Stimulated activated naive CD8-positive, alpha-beta T cell treated with anti-CD3 and anti-CD28 coated beads, Interleukin-15, amount 100 ng/mL, for 72 hours (primary cell): ENCODE results near the gene SLC8B1.
A peak's percentile ranks its signal among the peaks of the same experiment; 100 is the strongest.

ENCODE experiments used
- ATAC-seq: fragments of 150-1000 bp; cut with Tn5 transposase; 2 replicates; pipeline ENCODE4 v1.10.0; 2021; ENCODE audit warnings: mild to moderate bottlenecking, moderate library complexity
- DNase-seq, 2 donors: peaks; one replicate each; pipeline ENCODE4 v3.0.0; 2021 to 2022
- H3K27ac Mint-ChIP-seq, 2 donors: one replicate each; pipeline ENCODE4 v1.8.0; 2022; ENCODE audit warnings: mild to moderate bottlenecking in 2 of 2, mixed read lengths in 2 of 2, moderate library complexity in 2 of 2
- H3K27me3 Mint-ChIP-seq: one replicate; pipeline ENCODE4 v1.8.0; 2022; ENCODE audit warnings: mixed read lengths
- H3K4me1 Mint-ChIP-seq: one replicate; pipeline ENCODE4 v1.8.0; 2022; ENCODE audit warnings: mild to moderate bottlenecking, mixed read lengths
- H3K4me3 Mint-ChIP-seq, 2 donors: one replicate each; pipeline ENCODE4 v1.8.0; 2022; ENCODE audit warnings: mild to moderate bottlenecking in 2 of 2, mixed read lengths in 2 of 2, moderate library complexity in 1 of 2
- H3K9me3 Mint-ChIP-seq, 2 donors: one replicate each; pipeline ENCODE4 v1.8.0; 2022; ENCODE audit warnings: mixed read lengths in 2 of 2

Gene SLC8B1

DNA sequence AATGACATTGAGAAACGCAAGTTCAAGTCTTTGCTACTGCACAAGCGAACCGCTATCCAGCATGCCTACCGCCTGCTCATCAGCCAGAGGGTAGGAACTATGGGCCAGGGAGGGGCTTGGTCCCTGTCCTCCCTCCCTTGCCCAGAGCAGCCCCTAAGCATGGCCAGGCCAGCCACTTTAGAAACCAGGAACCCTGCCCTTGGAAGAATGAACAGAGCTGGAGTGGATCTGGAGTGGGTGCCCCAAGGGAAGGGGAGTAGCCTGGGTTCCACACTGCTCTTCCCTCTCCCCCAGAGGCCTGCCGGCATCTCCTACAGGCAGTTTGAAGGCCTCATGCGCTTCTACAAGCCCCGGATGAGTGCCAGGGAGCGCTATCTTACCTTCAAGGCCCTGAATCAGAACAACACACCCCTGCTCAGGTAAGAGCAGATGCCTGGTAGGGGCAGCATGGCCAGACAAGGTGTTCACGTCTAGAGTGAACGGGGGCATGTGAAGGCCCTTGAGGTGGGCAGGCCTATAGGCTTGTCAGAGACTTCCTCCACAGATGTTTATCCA is 57.9 kb downstream of the SLC8B1 start:
- no peaks in the 10 kb centered on the region for H3K9me3 Mint-ChIP-seq
- no peaks in the 10 kb centered on the region for H3K27me3 Mint-ChIP-seq
- H3K4me3 Mint-ChIP-seq, result no peak overlapping the region
- peaks cover 9% of the 10 kb centered on the region for H3K4me1 Mint-ChIP-seq
- no peak for DNase-seq
- no peak for ATAC-seq
- no peak overlapping the region for H3K27ac Mint-ChIP-seq

GRCh38 chr12:113276306-113276705 is 58.6 kb downstream of the SLC8B1 start:
- no peak overlapping the region for H3K27ac Mint-ChIP-seq
- no peak for ATAC-seq

GRCh38 chr12:113274848-113275247 is 60.1 kb downstream of the SLC8B1 start:
- Mint-ChIP-seq H3K27ac (peak overlapping the region in 1 of 2 donors; percentile 74), H3K4me3 (no peak overlapping the region), H3K9me3 (no peaks in the 10 kb centered on the region), H3K27me3 (no peaks in the 10 kb centered on the region), H3K4me1 (peaks cover 17% of the 10 kb centered on the region)
- ATAC-seq (no peak), DNase-seq (no peak)

More at GRCh38 chr12:113276306-113276705, 58.6 kb downstream of the SLC8B1 start:
- Mint-ChIP-seq H3K4me3 (no peak overlapping the region), H3K9me3 (no peaks in the 10 kb centered on the region), H3K4me1 (peaks cover 16% of the 10 kb centered on the region), H3K27me3 (no peaks in the 10 kb centered on the region)
- no peak for DNase-seq

GRCh38 chr12:113273053-113273725 is 61.7 kb downstream of the SLC8B1 start:
- H3K27me3 Mint-ChIP-seq, result no peaks in the 10 kb centered on the region
- DNase-seq (no peak), ATAC-seq (no peak)
- H3K4me3 Mint-ChIP-seq, result no peak overlapping the region
- H3K4me1 Mint-ChIP-seq, result peaks cover 18% of the 10 kb centered on the region
- H3K9me3 Mint-ChIP-seq, result no peaks in the 10 kb centered on the region
- no peak overlapping the region for H3K27ac Mint-ChIP-seq

DNA sequence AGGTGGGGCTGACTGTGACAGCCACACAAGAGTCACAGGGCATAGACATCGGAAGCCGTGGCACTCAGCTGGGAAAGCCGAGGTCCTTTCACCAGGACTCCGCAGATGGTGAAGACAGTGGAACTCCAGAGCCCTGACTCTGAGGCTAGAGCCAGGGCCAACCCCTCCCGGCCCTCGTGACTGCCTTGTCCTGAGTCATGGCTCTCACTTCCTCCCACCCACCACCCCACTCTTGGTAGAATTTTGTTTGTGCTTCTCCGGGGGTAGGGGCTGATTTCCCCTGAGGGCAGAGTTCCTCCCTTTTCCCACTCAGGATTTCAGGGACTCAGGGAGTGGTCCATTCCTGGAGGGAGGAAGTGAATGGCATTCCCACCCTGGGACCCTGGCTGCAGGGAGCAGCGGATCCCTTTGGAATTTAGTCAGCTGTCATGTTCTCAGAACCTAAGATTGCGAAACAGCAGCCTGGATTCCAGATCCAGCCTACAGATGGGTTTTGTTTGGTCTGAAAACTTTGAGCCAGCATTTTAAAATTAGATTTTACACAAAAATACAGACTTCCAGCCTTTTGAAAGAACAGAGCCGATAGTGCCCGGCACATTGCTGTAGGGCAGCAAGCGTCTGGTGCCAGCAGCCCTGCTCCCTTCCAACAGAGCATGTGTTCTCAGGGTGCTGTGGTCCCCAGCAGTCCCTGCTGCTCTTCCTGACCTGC is 62.9 kb downstream of the SLC8B1 start:
- no peak for DNase-seq
- ATAC-seq, result peak; percentile 67
- no peak overlapping the region for H3K4me3 Mint-ChIP-seq
- no peak overlapping the region for H3K27ac Mint-ChIP-seq
- H3K9me3 Mint-ChIP-seq, result no peaks in the 10 kb centered on the region
- H3K27me3 Mint-ChIP-seq, result no peaks in the 10 kb centered on the region
- H3K4me1 Mint-ChIP-seq, result peaks cover 21% of the 10 kb centered on the region

DNA sequence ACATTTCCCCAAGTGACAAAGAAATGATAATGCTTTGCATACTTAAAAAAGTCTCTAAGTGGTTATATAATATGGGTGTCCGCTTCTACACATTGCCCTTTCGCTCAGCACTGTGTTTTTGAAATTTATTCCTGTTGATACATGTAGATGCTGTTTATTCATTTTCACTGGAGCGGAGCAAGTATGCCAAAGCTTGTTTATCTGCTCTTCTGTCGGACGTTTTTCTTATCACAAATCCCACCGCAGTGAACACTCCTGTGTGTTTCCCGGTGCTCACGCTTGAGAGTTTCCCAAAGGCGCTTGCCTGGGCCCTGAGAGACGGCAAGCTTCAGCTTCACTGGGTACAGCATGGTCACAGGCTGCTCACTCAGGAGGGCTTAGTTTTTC is 63.5 kb downstream of the SLC8B1 start:
- Mint-ChIP-seq H3K27ac (peak overlapping the region in 1 of 2 donors; percentile 27), H3K4me1 (peaks cover 21% of the 10 kb centered on the region), H3K4me3 (no peak overlapping the region), H3K9me3 (no peaks in the 10 kb centered on the region), H3K27me3 (no peaks in the 10 kb centered on the region)
- no peak for ATAC-seq
- DNase-seq, result no peak

GRCh38 chr12:113270709-113271009 is 64.2 kb downstream of the SLC8B1 start:
- Mint-ChIP-seq H3K9me3 (no peaks in the 10 kb centered on the region), H3K4me3 (no peak overlapping the region), H3K4me1 (peaks cover 25% of the 10 kb centered on the region), H3K27me3 (no peaks in the 10 kb centered on the region), H3K27ac (no peak overlapping the region)
- no peak for ATAC-seq
- DNase-seq, result no peak

GRCh38 chr12:113269257-113269943 is 65.5 kb downstream of the SLC8B1 start:
- ATAC-seq, result no peak
- H3K4me1 Mint-ChIP-seq, result peaks cover 25% of the 10 kb centered on the region
- no peak overlapping the region for H3K4me3 Mint-ChIP-seq
- DNase-seq, result no peak
- H3K27me3 Mint-ChIP-seq, result no peaks in the 10 kb centered on the region
- no peaks in the 10 kb centered on the region for H3K9me3 Mint-ChIP-seq
- H3K27ac Mint-ChIP-seq, result no peak overlapping the region

DNA sequence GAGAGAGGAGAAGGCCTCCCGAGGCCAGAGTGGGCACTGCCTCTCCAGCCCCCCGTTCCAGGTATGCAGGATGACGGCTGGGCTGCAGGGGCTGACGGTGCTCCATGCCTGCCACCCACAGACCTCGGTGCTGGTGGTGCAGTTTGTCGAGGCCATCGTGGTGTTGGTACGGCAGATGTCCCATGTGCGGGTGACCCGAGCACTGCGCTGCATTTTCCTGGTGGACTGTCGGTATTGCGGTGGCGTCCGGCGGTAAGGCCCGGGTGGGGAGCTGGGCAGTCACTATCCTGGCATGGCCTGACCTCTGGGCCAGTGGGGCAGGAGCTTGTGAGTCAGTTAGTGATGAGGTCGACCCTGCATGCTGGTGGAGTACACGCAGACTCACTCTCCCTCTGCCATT is 66.3 kb downstream of the SLC8B1 start:
- peak overlapping the region in 1 of 2 donors; percentile 73 for H3K27ac Mint-ChIP-seq
- no peaks in the 10 kb centered on the region for H3K27me3 Mint-ChIP-seq
- peaks cover 32% of the 10 kb centered on the region for H3K4me1 Mint-ChIP-seq
- ATAC-seq (no peak), DNase-seq (no peak)
- no peak overlapping the region for H3K4me3 Mint-ChIP-seq
- H3K9me3 Mint-ChIP-seq, result no peaks in the 10 kb centered on the region

GRCh38 chr12:113268136-113268535 is 66.8 kb downstream of the SLC8B1 start:
- Mint-ChIP-seq H3K27me3 (no peaks in the 10 kb centered on the region), H3K9me3 (no peaks in the 10 kb centered on the region), H3K27ac (peak overlapping the region in 1 of 2 donors; percentile 73), H3K4me3 (no peak overlapping the region), H3K4me1 (peaks cover 37% of the 10 kb centered on the region)
- ATAC-seq (no peak), DNase-seq (no peak)

DNA sequence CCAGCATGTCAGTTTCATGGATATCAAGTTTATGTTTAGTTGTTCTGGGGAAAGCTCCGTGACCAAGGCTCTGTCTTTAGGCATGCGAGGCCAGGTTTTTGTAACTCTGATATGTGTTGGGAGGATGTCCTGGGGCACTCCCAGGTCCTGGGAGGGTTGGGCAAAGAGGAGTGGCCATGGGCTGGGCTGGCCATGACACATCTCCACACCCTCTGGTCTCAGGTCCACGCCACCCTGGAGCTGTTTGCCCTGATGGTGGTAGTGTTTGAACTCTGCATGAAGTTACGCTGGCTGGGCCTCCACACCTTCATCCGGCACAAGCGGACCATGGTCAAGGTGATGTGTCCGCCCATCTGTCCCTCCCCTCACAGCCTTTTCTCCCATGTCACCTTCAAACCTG is 67.3 kb downstream of the SLC8B1 start:
- H3K9me3 Mint-ChIP-seq, result no peaks in the 10 kb centered on the region
- ATAC-seq (no peak), DNase-seq (no peak)
- no peaks in the 10 kb centered on the region for H3K27me3 Mint-ChIP-seq
- peaks cover 40% of the 10 kb centered on the region for H3K4me1 Mint-ChIP-seq
- H3K27ac Mint-ChIP-seq, result peak overlapping the region in 1 of 2 donors; percentile 69
- no peak overlapping the region for H3K4me3 Mint-ChIP-seq

DNA sequence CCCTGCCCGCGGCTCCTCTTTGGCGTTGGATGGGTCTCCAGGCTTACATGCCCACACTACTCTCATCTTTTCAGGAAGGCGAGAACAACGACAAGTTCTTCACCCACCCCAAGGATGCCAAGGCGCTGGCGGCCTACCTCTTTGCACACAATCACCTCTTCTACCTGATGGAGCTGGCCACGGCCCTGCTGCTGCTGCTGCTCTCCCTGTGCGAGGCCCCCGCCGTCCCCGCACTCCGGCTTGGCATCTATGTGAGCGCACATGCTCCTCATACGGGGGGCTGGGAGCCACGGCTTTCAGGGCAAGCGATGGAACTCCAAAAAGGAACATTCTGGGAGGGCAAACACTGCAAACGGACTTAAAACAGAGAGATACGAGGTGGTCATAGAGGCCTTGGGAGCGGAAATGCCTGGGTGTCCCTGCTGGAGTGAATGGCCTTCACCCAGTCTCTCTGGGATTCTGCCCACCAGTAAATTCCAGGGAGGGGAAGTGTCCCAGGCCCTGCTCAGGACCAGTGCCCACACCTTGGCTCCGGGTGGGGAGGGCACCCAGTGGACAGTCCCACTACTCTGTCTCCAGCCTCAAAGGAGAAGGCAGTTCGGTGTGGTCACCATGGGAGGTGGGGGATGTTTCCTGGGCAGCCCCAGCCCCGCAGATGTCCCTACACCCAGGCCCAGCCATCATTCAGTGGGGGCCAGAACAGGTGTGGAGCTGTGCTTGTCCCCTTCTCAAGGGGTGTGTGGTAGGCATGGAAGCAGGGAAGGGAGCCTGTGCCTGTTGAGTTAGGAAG is 68.6 kb downstream of the SLC8B1 start:
- H3K4me3 Mint-ChIP-seq, result no peak overlapping the region
- peaks cover 43% of the 10 kb centered on the region for H3K4me1 Mint-ChIP-seq
- no peak for ATAC-seq
- H3K27ac Mint-ChIP-seq, result no peak overlapping the region
- H3K9me3 Mint-ChIP-seq, result no peaks in the 10 kb centered on the region
- H3K27me3 Mint-ChIP-seq, result no peaks in the 10 kb centered on the region
- DNase-seq, result no peak

- H3K27me3 Mint-ChIP-seq, result no peaks in the 10 kb centered on the region
- peaks cover 56% of the 10 kb centered on the region for H3K4me1 Mint-ChIP-seq
- ATAC-seq (no peak), DNase-seq (no peak)
- H3K27ac Mint-ChIP-seq, result peak overlapping the region in 1 of 2 donors; percentile 63
- no peaks in the 10 kb centered on the region for H3K9me3 Mint-ChIP-seq
- peak overlapping the region; percentile 7 to 15 for H3K4me3 Mint-ChIP-seq
Observed at GRCh38 chr12:113263431-113263963, 71.4 kb downstream of the SLC8B1 start.

DNA sequence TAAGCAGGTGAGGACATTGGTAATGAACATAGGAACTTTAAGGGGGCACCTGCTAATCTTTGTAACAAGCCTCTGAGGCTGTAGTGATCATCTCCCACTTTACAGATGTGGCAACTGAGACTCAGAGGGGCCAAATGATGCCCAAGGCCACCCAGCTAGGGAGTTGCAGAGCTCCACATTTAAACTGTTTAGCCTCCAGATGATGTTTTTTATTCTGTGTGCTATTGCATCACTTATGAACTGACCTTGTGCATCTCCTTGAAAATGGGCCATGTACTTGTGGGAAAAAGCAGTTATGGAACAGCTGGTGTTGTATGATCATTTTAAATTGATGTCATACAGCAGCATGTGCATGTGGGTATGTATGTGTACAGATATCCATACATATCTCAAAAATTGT is 72.2 kb downstream of the SLC8B1 start:
- DNase-seq (no peak), ATAC-seq (no peak)
- no peaks in the 10 kb centered on the region for H3K27me3 Mint-ChIP-seq
- peaks cover 50% of the 10 kb centered on the region for H3K4me1 Mint-ChIP-seq
- no peaks in the 10 kb centered on the region for H3K9me3 Mint-ChIP-seq
- peak overlapping the region; percentile 42 to 64 for H3K4me3 Mint-ChIP-seq
- peak overlapping the region in 1 of 2 donors; percentile 95 for H3K27ac Mint-ChIP-seq

DNA sequence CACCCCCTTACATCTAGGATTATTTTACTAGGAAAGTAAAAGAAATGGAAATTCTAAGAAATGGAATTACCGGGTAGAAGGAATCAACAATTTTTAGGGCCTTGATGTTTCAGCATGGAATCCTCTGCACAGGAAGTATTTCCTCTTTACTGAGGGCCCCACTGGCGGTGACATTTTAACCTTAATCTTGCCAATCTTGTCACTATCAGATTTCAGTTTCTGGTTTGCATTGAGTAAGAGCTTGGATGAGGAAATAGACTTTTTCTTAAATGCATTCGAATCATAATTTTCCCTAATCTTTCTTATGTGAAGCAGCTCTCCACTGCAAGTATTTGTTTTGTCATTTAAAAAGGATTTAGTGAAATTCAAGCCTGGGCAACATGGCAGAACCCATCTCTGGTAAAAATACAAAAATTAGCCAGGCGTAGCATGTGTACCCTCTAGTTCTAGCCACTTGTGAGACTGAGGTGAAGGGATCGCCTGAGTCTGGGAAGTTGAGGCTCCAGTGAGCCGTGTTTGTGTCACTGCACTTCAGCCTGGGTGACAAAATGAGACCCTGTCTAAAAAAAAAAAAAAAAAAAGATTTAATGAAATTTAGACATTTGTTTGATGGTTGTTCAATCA is 73.0 kb downstream of the SLC8B1 start:
- H3K4me3 Mint-ChIP-seq, result peak overlapping the region; percentile 64
- no peaks in the 10 kb centered on the region for H3K27me3 Mint-ChIP-seq
- H3K4me1 Mint-ChIP-seq, result peaks cover 52% of the 10 kb centered on the region
- DNase-seq, result peak; percentile 19 to 51
- peak overlapping the region; percentile 88 to 91 for H3K27ac Mint-ChIP-seq
- no peaks in the 10 kb centered on the region for H3K9me3 Mint-ChIP-seq
- ATAC-seq, result peak; percentile 92
